ENCODE measurements around the gene GAB2.
"Not testable (repeated sequence)": the region's sequence is repeated elsewhere in the genome, so short reads cannot be mapped to it uniquely, and the experiment has no call there.

Gene GAB2, protein sequence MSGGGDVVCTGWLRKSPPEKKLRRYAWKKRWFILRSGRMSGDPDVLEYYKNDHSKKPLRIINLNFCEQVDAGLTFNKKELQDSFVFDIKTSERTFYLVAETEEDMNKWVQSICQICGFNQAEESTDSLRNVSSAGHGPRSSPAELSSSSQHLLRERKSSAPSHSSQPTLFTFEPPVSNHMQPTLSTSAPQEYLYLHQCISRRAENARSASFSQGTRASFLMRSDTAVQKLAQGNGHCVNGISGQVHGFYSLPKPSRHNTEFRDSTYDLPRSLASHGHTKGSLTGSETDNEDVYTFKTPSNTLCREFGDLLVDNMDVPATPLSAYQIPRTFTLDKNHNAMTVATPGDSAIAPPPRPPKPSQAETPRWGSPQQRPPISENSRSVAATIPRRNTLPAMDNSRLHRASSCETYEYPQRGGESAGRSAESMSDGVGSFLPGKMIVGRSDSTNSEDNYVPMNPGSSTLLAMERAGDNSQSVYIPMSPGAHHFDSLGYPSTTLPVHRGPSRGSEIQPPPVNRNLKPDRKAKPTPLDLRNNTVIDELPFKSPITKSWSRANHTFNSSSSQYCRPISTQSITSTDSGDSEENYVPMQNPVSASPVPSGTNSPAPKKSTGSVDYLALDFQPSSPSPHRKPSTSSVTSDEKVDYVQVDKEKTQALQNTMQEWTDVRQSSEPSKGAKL

DNA sequence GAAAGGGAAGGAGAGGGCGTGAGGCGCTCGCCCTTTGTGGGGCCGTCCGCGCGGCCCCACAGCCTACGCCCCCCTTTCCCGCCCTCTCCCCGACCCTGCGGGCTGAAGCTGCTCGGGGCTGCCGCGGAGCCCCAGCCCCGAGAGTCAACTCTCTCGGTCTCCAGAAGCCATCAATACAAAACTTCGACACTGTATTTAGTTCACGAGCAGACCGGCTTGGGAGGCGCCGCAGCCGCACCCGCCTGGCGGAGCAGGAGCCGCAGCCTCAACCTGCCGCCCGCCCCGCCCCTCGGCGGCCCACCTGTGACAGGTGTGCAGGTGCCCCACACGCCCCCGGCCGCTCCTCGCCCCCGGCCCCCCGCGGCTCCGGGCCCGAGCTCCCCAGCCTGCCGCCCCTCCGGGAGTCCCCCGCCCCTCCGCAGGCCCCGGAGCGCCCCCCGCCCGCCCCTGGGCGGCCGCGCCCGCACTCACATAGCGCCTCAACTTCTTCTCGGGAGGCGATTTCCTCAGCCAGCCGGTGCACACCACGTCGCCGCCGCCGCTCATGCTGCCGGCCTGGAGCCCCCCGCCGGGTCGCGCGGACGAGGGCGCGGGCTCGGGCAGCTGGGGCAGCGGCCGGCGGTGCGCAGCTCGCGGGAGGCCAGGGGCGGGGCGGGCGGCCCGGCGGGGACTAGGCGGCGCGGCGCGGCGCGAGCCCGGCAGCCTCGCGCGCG, at the start of gene GAB2:
Gene GAB2 (minus strand): TSS at position 646 of the 713 bp plus-strand sequence. CDS start 100 bp downstream, at position 546.
- peak; percentile 5 to 12 for DNase-seq

DNA sequence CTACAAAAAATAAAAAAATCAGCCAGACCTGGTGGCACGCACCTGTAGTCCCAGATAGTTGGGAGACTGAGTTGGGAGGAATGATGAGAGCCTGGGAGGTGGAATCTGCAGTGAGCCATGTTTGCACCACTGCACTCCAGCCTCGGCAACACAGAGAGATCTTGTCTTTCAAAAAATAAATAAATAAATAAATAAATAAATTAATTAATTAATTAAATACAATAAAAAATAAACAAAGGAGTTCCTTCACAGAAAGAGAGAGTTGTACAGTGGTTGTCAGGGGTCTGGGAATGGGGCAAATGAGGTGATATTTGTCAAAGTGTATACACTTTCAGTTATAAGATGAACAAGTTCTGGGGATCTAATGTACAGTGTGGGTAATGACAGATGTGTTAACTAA, 49.8 kb upstream of the GAB2 start:
- DNase-seq: no peak

DNA sequence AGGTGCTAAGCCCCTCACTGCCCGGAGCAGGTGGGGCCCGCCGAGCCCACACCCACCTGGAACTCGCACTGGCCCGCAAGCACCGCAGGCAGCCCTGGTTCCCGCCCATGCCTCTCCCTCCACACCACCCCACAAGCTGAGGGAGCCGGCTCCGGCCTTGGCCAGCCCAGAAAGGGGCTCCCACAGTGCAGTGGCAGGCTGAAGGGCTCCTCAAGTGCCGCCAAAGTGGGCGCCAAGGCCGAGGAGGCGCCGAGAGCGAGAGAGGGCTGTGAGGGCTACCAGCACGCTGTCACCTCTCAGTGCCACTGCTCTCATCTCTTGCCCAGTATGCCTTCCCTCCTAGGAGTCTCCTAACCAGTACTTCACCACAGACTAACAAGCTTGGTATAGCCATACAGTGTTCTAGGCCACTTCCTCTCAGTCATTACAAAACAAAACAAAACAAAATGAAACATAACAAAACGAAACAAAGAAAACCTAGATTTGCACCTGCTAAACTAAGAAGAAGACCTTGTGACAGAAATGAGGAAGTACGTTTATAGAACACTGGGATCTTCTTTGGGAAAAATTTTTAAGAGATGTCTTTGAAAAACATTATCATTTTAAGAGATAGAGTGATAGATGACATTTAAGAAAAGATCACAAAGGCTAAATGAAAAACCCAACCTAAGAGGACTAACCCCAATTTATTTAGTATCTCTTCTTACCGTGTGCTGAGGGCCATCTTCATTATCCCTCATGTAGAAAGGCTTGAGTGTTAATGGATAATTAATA, 47.7 kb upstream of the GAB2 start:
- peak in 1 of 2 experiments; percentile 1 for DNase-seq

DNA sequence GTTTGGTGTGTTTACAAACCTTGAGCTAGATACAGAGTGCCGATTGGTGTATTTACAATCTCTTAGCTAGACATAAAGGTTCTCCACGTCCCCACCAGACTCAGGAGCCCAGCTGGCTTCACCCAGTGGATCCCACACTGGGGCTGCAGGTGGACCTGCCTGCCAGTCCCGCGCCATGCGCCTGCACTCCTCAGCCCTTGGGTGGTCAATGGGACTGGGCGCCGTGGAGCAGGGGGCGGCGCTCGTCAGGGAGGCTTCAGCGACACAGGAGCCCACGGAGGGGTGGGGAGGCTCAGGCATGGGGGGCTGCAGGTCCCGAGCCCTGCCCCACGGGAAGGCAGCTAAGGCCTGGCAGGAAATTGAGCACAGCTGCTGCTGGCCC, 47.2 kb upstream of the GAB2 start:
- not testable (repeated sequence) for DNase-seq

DNA sequence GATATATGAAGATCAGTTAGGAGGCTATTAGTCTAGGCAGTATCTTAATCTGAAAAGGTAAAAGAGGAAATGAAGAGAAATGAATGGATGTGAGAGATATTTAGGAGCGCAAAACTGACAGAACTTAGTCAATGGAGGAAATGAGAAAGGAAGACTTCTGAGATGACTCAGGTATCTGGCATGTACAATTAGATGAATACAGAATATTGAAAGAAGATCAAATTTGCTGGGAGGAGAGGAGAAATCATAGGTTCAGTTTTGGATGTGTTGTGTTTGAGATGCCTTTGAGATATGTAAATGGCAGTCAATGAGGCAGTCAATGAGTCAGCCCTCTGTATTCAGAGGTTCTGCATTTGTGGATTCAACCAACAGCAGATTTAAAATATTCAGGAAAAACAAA, 42.9 kb upstream of the GAB2 start:
- DNase-seq: no peak

DNA sequence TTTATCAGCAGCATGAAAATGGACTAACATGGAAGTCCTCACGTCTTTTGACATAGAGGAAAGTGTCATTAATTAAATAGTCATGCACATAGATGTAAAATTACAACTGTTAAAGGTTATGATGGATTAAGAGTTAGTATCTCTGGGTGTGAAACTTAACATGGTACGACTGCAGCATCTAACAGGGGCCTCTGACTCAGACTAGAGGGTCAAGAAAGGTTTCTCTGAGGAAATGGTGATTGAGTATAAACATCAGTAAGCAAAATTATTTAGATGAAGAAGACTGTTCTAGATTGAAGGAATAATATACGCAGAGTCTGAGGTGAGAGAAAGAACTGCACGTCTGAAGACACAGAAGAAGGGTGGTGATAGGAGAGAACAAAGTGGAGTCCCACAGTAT, 42.1 kb upstream of the GAB2 start:
- no peak for DNase-seq

DNA sequence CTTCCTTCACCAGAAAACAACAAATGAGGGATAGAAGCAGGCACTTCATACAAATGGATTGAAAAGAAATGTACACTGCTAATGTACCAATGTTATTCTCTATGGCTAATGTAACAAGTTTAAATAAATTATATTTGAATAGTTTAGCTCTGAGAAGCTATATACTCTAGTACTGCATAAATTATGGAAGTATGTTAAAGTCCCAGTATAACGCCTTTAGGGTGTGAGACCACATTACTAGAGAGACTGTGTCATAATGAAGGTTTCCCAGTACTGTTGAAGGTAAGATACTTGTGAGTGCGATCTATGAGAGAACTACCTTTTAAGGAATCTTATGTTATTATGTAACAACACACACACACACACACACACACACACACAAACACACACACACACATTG, 39.8 kb upstream of the GAB2 start:
- no peak for DNase-seq

DNA sequence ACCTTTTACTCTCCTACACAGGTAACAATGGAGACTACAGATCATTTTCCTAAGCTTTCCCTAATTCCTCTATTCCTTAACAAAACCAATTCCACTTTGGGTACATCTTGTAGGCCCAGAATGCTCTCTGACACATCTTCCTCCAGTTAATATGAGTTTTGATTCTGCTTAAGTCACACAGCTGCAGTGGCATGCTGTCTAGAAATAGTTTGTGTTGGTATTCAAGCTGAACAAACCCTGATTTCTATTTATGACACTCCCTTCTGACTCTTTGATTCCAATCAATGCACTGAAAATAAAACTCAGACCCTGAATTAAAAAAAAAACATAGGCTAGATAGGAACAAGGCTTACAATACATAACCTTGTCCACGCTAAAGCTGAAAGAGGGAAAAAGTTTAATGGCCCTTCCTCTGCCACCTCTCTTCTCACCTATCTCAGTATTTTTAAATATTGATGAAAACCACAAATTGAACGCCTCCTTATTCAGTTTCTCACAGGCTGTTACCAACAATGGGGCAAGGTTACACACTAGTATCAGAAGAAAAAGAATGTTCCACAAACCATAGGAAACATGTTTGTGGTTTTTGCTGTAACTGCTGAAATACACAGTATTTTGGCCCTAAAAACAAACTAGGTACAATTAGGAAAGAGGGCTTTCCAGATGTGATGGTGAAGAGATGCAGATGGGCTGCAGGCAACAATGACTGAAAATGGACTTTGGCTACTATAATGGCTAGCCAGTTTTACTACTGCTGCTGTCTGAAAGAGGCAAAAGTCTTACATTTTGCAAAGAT, 35.7 kb upstream of the GAB2 start:
- DNase-seq: no peak

DNA sequence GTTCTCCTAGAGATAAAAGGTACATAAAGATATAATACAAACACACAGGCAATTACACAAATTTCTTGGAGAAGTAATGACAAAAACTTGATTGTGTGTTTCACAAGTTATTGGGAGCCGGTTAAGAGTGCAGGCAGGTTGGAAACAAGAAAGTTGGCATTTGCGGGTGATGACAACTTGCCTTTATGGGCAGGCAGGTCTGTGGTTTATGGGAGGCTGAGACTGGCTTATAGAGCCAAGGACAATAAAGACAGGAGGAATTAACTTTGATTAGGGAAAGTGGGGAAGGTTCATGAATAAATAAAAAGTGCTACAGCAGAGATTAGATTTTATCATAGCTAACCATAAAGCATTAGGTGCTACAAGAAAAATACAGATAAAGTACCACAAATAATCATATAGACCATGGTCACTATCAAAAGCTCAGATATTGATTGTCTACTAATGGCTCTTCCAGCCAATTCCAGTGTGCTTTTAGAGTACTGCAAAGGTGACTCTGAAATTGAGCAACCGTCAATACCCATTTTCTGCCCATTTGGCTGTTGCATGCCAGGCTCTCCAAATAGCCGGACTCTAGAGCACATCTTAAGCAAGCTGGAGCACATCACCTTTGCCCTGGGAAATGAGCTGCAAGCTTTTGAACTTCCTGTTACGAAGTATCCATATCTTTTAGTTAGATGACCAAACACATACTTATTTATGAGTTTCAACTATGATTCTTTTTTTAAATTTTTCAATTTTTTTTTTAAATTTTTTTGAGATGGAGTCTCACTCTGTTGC, 33.9 kb upstream of the GAB2 start:
- no peak for DNase-seq

DNA sequence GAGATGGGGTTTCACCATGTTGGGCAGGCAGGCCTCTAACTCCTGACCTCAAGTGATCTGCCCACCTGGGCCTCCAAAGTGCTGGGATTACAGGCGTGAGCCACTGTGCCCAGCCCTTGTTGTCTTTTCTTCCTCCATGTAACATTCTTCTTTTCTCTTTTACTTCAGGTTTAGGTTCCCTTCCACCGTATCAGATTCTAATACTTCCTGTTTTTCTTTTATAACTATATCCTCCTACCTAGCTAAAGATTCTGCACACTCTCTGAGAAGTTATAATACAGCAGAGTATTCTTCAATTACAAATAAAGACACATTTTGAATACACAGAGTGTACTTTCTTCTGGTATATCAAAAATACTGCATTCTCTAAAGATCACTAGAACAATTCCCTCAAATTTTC, 33.2 kb upstream of the GAB2 start:
- DNase-seq: no peak

DNA sequence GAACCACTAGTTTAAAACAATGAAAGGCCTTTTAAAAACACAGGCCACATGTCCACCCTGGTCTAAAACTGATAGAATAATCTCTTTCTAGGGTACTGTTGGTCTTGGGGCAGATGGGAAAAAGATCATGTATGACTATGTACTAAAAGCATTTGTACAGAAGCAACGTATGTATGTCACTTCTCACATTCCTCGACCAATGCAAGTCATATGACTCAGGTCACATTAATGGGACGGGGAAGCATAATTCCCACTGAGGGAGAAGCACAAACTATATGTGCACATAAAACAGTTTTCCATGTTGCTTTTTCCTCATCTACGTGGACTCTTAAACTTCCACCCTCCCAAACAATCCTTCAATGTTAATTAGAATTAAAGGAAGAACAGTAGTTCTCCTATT, 32.2 kb upstream of the GAB2 start:
- DNase-seq: no peak

DNA sequence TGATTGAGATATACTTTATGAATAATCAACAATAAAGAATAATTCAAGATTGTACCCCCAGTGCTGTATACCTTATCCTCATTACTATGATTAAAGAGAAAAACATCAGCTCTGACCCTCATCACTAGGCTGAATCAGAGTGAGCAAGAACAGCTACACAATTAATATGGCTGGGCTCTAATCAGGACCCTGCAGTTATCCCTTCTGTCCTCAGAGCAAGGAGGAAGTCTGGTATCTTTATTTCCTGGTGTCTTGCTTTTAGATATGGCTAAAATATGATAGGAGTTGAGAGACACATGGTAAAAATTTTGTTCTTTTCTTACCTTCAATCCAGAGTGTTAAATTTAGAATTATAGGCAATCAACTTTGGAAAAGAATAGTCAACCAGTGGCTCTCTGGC, 28.6 kb upstream of the GAB2 start:
- DNase-seq: no peak

DNA sequence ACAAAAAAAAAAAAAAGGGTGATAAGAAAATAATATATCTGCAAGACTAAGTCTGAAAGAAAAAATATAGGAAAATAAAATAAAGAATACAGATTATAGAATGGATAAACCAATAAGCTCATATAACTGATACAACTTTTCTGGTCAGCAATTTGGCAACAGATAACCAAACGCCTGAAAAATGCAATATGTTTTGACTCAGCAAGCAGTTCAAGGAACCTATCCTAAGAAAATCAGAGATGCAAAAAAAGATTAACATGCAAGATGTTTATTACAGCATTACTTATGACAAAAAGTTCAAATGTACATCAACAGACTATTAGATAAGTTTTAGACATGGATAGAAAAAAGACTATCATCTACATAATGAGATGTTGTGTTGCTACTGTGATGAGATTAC, 27.1 kb upstream of the GAB2 start:
- DNase-seq: no peak

DNA sequence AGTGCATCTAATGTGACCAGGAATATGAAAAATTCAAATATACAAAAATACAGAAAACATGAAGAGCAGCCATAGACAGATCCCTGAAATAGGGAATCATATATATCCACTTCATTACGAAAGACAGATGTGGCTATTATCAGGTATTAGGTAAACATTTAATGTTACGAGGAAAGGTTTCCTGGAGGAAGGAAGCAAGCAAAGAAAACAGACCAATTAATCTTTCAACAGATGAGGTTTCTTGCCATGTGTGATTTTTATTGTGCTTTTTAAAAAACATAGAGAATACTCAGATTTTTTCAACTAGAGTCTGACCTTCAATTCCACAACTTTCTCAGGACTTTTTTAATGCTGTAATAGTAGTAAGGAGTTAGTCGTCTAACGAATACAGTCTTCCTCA, 24.3 kb upstream of the GAB2 start:
- DNase-seq: no peak

DNA sequence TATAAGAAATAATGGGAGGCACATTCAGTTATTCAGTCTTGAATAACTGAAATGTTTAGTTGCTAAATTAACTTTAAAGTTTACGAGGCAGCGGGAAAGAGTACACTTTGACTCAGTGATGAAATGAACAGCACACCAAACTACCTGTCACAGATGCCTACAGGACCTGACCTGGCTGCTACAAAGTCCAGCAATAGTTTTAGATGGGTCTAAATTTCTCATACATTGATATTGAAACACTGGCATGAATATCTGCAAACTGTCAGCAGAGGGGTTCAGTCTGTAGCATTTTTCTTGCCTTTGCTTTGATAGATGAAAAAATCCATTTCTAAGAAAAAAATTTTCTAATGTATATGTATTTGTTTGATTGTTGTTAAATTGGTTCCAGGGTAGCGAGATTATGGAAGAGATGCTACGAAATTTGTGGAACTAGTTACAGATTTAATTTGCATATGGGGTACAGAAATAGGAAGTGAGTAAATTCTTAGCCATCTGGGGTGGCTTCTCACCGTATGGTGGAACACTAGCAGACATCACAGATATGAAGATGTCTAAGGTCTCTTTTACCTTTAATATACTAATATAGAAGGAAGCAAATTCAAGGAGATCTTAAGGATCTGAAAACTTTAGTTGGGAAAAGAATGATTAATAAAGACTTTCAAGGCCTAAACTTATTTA, 20.8 kb upstream of the GAB2 start:
- DNase-seq: no peak

DNA sequence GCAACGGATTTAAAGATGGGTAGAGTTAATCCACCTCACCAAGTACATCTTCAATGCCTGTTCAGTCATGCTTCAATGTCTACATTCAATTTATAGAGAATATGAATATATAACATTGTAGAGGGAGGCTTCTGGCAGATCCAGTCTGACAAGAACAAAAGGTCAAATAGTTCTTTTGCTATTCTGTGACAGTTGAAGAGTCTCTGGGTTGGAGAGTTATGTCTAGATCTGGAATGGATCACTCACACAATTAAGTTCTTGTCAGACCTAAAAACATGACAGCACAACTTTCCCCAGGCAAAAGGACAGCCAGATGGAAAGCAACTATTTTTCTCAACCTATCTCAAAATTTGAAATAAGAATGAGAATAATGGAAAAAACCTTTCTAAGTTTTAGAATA, 15.3 kb upstream of the GAB2 start:
- DNase-seq: no peak

DNA sequence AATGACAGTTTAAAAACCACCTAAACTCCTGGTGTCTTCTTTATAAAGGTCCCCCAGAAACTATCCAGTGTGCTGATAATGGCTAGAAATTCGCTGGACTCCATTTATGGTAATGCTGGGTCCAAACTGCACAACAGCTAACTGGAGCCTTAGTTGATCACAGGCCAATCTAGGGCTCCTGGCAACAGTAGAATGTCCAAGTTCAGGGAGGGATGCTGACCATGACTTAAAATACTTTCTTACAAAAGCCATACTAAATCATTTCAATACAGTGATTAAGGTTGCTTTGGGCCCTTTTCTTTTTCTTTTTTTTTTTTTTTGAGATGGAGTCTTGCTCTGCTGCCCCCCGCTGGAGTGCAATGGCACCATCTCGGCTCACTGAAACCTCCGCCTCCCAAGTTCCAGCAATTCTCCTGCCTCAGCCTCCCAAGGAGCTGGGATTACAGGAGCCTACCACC, 14.5 kb upstream of the GAB2 start:
- DNase-seq: no peak

DNA sequence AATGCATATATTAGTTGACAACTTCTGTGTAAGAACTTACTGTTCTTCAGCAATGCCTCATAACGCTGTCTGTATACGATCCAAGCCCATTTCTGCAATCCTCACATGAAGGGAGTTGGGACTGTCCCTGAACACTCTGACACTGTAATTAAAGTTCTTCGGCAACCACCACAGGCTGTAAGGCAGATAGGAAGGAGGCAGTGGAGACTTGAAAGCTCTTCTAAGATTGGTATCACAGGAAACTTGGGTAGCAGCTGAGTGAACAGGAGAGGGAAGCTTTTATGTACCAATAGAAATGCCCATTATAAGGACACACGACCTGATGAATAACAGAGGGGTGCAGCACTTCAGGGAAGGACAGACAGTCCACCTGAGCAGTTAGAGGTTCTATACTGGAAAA, 12.0 kb upstream of the GAB2 start:
- DNase-seq: no peak

DNA sequence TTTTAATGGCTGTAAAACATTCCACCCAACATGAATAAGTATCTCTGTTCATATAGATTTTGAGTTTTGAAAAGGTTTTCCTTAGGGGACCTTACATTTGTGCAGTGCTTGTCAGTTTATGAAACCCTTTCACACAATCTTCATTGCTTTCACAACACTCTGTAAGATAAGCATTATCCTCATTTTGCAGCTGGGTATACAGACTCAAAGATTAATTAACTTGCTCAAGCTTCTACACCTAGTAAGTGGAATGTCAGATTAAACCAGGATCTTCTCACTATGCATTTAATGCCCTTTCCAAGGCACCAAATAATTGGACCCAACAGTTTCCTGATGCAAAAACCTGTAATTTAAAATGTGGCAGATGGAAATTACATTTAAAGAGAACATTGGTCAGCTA, 11.6 kb upstream of the GAB2 start:
- DNase-seq: no peak

DNA sequence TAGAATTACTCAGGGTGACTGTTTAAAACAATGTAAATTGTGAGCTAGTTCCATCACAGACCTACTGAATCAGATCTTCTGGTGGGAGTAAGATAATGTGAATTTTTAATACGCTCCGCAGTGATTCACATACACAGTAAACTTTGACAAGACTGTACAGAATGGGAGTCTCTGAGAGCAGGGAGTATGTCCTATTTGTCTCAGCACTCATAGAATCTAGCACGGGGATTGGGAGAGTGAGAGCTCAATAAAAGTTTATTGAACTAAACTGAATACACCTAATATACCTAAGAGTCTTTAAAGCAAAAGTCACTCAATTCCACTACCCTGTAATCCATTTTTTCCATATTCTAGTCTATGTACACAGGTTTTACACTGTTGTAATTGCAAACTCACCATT, 11.2 kb upstream of the GAB2 start:
- no peak for DNase-seq

DNA sequence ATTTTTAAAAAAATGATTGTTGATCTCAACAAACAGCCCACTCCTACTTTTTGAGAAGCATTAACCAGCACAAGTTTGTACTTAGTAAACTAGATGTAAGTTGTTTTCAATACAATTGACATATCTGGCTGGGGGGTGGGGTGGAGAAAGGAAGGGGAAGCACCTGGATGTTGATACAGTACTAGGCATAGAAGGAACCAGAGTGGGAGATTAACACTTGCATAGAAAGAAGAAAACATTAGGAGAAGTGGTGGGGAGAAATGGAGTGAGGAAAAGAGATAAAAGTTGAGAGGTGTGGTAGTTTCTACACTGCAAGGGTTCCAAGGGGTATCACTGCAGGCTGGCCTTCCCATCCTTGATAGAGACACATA, 10.6 kb upstream of the GAB2 start:
- DNase-seq: no peak

All from stimulated activated CD4-positive, alpha-beta T cell treated with anti-CD3 and anti-CD28 coated beads, Interleukin-4, amount 100 ng/mL, for 4 hours (primary cell).